ENCODE results near the gene FAM162B.

Gene FAM162B

DNA sequence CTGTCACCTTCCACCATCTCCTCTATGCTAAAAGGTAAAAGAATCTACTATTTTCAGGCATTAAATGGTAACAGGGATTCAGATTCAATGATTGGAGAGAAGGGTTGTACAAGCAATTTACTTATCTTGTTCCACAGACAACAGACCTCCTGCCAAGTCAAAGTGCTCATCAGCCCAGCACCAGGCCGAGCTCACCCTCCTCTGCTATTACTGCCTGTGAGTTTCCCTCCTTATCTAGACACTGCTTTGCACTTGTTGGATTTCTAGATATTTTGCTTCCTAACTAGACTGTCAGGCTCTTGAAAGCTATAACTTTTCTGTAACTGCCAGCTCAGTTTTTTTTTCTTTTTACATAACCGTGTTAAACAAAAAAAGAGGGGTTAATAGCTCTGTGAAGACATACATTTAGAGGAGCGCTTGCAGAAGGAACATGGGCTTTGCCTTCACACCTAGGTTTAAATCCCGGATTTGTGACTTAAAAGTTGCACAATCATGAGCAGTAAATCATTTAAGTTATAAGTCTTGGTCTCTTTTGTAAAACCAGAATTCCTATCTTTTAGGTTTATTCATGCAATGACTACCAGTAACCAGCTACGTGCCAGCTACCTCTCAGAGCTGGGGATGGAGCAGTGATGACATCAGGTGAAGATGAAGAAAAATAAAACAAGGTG lies 1.1 kb upstream of the FAM162B start:
- TF ChIP-seq, protein P1, sequence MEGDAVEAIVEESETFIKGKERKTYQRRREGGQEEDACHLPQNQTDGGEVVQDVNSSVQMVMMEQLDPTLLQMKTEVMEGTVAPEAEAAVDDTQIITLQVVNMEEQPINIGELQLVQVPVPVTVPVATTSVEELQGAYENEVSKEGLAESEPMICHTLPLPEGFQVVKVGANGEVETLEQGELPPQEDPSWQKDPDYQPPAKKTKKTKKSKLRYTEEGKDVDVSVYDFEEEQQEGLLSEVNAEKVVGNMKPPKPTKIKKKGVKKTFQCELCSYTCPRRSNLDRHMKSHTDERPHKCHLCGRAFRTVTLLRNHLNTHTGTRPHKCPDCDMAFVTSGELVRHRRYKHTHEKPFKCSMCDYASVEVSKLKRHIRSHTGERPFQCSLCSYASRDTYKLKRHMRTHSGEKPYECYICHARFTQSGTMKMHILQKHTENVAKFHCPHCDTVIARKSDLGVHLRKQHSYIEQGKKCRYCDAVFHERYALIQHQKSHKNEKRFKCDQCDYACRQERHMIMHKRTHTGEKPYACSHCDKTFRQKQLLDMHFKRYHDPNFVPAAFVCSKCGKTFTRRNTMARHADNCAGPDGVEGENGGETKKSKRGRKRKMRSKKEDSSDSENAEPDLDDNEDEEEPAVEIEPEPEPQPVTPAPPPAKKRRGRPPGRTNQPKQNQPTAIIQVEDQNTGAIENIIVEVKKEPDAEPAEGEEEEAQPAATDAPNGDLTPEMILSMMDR (IDR thresholded peaks at IDR 0.05; ENCODE audit: low read depth, low read length, missing control alignments) = no peak
- H3K27ac ChIP-seq = no peak overlapping the region
- no peak overlapping the region for H3K4me3 ChIP-seq (ENCODE audit: low read depth, low read length)
- no peaks in the 10 kb centered on the region for H3K36me3 ChIP-seq (replicated peaks)
- H3K27me3 ChIP-seq (replicated peaks) = no peaks in the 10 kb centered on the region
- in situ Hi-C loops (cut with HindIII; ENCODE audit: low pct_ligation_motif_present, low sequenced_read_pairs) = no loop called here
- no peak for DNase-seq

DNA sequence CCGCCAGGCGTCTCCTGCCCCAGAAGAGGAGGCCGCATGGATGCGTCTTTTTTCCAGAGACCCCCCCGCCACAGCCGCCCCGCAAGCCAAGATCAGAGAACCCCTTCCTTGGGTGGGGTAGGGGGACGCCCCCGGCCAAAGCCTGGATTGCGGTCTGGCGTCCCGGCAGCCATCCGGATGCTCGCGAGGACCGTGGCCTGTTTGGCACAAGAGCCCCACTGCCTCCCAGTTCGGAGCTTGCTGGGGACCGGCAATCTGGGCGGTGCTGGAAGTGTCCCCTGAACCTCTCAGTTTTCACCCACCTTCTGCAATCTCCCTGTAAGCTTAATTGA lies 924 bp downstream of the FAM162B start:
- in situ Hi-C loops (cut with HindIII; ENCODE audit: low pct_ligation_motif_present, low sequenced_read_pairs) = no loop called here
- H3K36me3 ChIP-seq (replicated peaks) = no peaks in the 10 kb centered on the region
- TF ChIP-seq, protein P1 (IDR thresholded peaks at IDR 0.05; ENCODE audit: low read depth, low read length, missing control alignments) = no peak
- no peaks in the 10 kb centered on the region for H3K27me3 ChIP-seq (replicated peaks)
- peak overlapping the region; percentile 68 for H3K4me3 ChIP-seq (ENCODE audit: low read depth, low read length)
- DNase-seq = peak; percentile 9
- no peak overlapping the region for H3K27ac ChIP-seq

DNA sequence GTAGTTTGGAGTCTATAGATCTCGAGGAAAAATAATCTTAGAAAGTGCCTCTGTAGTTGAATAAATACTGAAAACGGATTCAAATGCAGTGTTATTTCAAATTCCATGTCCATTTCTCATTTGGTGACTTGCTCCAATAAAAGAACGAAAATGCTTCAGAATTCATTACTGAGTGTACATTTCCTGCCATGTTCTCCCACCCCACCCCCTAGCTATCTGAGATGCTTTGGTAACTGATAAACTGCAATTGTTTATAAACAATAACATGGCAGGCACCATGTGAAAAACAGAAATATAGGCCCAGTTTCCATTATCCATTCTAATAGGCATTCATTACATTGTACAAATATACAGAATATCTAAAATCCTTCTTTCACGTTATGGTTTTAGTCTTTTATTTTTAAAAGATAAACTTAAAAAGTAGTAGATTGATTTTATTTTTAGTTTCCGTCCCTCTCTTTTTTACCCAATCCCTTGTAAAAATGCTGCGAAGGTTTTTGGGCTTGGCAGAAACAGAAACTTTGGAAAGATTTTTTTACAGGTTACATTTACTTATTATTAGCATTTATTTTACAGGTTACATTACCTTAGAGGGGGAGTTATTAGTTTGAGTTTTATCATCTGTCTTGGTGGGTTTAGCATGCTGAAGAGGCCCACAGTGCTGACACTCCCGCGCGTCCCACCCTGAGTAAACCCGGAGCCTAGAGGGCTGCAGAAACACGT lies 1.5 kb downstream of the FAM162B start:
- DNase-seq = peak; percentile 14
- H3K4me3 ChIP-seq (ENCODE audit: low read depth, low read length) = peak overlapping the region; percentile 68
- no peaks in the 10 kb centered on the region for H3K27me3 ChIP-seq (replicated peaks)
- H3K36me3 ChIP-seq (replicated peaks) = no peaks in the 10 kb centered on the region
- no peak overlapping the region for H3K27ac ChIP-seq
- in situ Hi-C loops (cut with HindIII; ENCODE audit: low pct_ligation_motif_present, low sequenced_read_pairs) = no loop called here
- TF ChIP-seq, protein P1 (IDR thresholded peaks at IDR 0.05; ENCODE audit: low read depth, low read length, missing control alignments) = peak; percentile 41

DNA sequence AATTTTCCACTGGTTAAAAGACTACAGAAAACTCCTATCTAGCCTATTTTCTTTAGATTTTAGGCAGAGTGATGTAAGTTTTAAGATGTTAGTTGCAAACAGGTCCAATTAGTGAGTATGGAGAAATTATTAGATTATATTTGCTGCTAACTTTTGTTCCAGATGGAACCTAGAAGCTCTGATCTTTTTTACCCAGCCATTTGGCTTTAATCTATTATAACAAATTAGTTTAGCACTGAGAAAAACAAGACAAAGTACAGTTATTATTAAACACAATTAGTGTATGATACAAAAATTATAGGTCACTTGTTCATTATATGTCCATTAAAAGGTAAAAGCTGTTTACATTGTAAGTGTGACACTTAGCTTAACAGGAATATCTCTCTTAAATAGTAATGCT lies 2.5 kb downstream of the FAM162B start:
- Histone ChIP-seq H3K27ac (no peak overlapping the region), H3K4me3 (ENCODE audit: low read depth, low read length) (no peak overlapping the region), H3K27me3 (replicated peaks) (no peaks in the 10 kb centered on the region), H3K36me3 (replicated peaks) (no peaks in the 10 kb centered on the region)
- DNase-seq = no peak
- TF ChIP-seq, protein P1 (IDR thresholded peaks at IDR 0.05; ENCODE audit: low read depth, low read length, missing control alignments) = no peak
- in situ Hi-C loops (cut with HindIII; ENCODE audit: low pct_ligation_motif_present, low sequenced_read_pairs) = no loop called here

DNA sequence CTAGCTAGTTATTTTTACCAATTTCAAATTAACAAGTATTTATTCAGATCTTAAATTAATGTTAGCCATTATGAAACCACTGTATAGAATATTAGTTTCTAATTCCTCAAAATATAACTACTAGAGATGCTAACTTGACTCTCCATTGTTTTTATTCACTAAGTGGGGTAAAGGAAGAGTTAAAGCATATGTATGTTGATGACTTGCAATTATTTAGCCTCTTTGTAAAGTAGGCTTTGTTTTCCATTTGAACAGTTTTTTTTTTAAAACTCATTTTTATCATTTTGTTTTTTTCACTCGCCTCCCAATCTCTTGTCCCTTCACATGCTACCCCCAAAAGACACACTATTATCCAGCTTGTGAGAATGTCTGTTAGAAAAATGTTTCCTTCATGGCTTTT lies 3.3 kb downstream of the FAM162B start:
- no peak for DNase-seq
- H3K4me3 ChIP-seq (ENCODE audit: low read depth, low read length) = no peak overlapping the region
- H3K27me3 ChIP-seq (replicated peaks) = no peaks in the 10 kb centered on the region
- in situ Hi-C loops (cut with HindIII; ENCODE audit: low pct_ligation_motif_present, low sequenced_read_pairs) = no loop called here
- no peaks in the 10 kb centered on the region for H3K36me3 ChIP-seq (replicated peaks)
- no peak overlapping the region for H3K27ac ChIP-seq
- TF ChIP-seq, protein P1 (IDR thresholded peaks at IDR 0.05; ENCODE audit: low read depth, low read length, missing control alignments) = no peak
